Measurements from ENCODE around the gene DNAH7. TPM values are rescaled to one million over a fixed set of nuclear protein-coding genes. Genes with fewer than 3 reads are reported as not detected.

The DNAH7 gene
- total and polyA plus RNA-seq, 2 of the 13 experiments (the other 11 are each of a cell fraction or from before 2014, with no cell fraction given), result 0.09 TPM; not detected in 1

DNA sequence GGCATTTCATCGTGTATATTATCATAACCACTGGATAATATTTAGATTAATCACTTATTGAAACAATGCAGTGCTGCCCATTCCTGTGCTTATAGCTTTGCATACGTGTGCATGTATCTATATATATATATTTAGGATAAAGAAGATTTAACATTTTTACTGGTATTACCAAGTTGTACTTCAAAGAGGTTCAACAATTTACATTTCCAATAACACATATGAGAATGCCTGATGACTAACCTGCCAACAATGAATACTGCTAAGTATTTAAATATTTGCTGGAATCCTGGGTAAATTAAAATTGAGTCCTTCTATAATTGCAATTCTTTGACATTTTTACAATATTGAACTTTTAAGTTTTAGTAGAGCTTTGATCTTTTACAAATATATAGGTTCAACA is 300.2 kb downstream of the DNAH7 start (continued):
- TF ChIP-seq, protein P1, sequence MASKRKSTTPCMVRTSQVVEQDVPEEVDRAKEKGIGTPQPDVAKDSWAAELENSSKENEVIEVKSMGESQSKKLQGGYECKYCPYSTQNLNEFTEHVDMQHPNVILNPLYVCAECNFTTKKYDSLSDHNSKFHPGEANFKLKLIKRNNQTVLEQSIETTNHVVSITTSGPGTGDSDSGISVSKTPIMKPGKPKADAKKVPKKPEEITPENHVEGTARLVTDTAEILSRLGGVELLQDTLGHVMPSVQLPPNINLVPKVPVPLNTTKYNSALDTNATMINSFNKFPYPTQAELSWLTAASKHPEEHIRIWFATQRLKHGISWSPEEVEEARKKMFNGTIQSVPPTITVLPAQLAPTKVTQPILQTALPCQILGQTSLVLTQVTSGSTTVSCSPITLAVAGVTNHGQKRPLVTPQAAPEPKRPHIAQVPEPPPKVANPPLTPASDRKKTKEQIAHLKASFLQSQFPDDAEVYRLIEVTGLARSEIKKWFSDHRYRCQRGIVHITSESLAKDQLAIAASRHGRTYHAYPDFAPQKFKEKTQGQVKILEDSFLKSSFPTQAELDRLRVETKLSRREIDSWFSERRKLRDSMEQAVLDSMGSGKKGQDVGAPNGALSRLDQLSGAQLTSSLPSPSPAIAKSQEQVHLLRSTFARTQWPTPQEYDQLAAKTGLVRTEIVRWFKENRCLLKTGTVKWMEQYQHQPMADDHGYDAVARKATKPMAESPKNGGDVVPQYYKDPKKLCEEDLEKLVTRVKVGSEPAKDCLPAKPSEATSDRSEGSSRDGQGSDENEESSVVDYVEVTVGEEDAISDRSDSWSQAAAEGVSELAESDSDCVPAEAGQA (IDR thresholded peaks at IDR 0.05; ENCODE audit: low read depth), result no peak
- TF ChIP-seq, protein P1 (CRISPR knock-in tag; IDR thresholded peaks at IDR 0.05; ENCODE audit: borderline replicate concordance), result no peak
- TF ChIP-seq ZNF335 (CRISPR knock-in tag; IDR thresholded peaks at IDR 0.05), result no peak
- TF ChIP-seq, protein P2, sequence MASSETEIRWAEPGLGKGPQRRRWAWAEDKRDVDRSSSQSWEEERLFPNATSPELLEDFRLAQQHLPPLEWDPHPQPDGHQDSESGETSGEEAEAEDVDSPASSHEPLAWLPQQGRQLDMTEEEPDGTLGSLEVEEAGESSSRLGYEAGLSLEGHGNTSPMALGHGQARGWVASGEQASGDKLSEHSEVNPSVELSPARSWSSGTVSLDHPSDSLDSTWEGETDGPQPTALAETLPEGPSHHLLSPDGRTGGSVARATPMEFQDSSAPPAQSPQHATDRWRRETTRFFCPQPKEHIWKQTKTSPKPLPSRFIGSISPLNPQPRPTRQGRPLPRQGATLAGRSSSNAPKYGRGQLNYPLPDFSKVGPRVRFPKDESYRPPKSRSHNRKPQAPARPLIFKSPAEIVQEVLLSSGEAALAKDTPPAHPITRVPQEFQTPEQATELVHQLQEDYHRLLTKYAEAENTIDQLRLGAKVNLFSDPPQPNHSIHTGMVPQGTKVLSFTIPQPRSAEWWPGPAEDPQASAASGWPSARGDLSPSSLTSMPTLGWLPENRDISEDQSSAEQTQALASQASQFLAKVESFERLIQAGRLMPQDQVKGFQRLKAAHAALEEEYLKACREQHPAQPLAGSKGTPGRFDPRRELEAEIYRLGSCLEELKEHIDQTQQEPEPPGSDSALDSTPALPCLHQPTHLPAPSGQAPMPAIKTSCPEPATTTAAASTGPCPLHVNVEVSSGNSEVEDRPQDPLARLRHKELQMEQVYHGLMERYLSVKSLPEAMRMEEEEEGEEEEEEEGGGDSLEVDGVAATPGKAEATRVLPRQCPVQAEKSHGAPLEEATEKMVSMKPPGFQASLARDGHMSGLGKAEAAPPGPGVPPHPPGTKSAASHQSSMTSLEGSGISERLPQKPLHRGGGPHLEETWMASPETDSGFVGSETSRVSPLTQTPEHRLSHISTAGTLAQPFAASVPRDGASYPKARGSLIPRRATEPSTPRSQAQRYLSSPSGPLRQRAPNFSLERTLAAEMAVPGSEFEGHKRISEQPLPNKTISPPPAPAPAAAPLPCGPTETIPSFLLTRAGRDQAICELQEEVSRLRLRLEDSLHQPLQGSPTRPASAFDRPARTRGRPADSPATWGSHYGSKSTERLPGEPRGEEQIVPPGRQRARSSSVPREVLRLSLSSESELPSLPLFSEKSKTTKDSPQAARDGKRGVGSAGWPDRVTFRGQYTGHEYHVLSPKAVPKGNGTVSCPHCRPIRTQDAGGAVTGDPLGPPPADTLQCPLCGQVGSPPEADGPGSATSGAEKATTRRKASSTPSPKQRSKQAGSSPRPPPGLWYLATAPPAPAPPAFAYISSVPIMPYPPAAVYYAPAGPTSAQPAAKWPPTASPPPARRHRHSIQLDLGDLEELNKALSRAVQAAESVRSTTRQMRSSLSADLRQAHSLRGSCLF (CRISPR knock-in tag; IDR thresholded peaks at IDR 0.05; ENCODE audit: borderline replicate concordance), result no peak

All from HepG2 (cell line).